ENCODE data around the gene NEU4. TPM values are rescaled to one million over a fixed set of nuclear protein-coding genes. Genes with fewer than 3 reads are reported as not detected.

NEU4 gene
- 0.14 to 0.45 TPM (median 0.31 TPM) in 5 replicates for total RNA-seq (2022; extraction: Qiagen RNA extraction; ENCODE audit: low read depth)

GRCh38 chr2:241808721-241809382 is at the start of gene NEU4:
Gene NEU4, plus strand, starts transcription at chr2:241809193. Its CDS starts 5,292 bp downstream, at chr2:241814485.

GRCh38 chr2:241776336-241777169 is 32.4 kb upstream of the NEU4 start, which contains the start of gene GAL3ST2:
Gene GAL3ST2, plus strand, starts transcription at chr2:241776822. Its CDS starts 134 bp downstream, at chr2:241776956.

GRCh38 chr2:241858206-241859016 is 49.4 kb downstream of the NEU4 start, which contains the start of gene PDCD1:
Gene PDCD1, minus strand, starts transcription at chr2:241858894. Its CDS starts 56 bp downstream, at chr2:241858838.

Other genes starting within 250 kb of the NEU4 start
- gene THAP4, start 172.0 kb upstream of the NEU4 start, total RNA-seq (2022; extraction: Qiagen RNA extraction; ENCODE audit: low read depth) = 58.1 to 87.7 TPM (median 74.3 TPM) in 5 replicates
- 49.2 to 65.1 TPM (median 52.3 TPM) in 5 replicates for gene ATG4B, start 171.5 kb upstream of the NEU4 start, total RNA-seq (2022; extraction: Qiagen RNA extraction; ENCODE audit: low read depth)
- gene DTYMK, start 122.4 kb upstream of the NEU4 start, total RNA-seq (2022; extraction: Qiagen RNA extraction; ENCODE audit: low read depth) = 112 to 148 TPM (median 134 TPM) in 5 replicates
- 20.7 to 23.8 TPM (median 23.1 TPM) in 5 replicates for gene ING5, start 107.2 kb upstream of the NEU4 start, total RNA-seq (2022; extraction: Qiagen RNA extraction; ENCODE audit: low read depth)
- 7.6 to 12.6 TPM (median 8.7 TPM) in 5 replicates for gene D2HGDH, start 74.6 kb upstream of the NEU4 start, total RNA-seq (2022; extraction: Qiagen RNA extraction; ENCODE audit: low read depth)
- gene GAL3ST2, start 32.4 kb upstream of the NEU4 start, total RNA-seq (2022; extraction: Qiagen RNA extraction; ENCODE audit: low read depth) = 0.24 to 0.44 TPM (median 0.34 TPM) in 4 of 5 replicates, not detected in the other
- gene PDCD1, start 49.7 kb downstream of the NEU4 start, total RNA-seq (2022; extraction: Qiagen RNA extraction; ENCODE audit: low read depth) = not detected in 5 replicates
- not detected in 5 replicates for gene RTP5, start 60.5 kb downstream of the NEU4 start, total RNA-seq (2022; extraction: Qiagen RNA extraction; ENCODE audit: low read depth)

Data from A549 treated with CpdA at 1 μM for 4 hours (cell line).